RPMI8226 (cell line): ENCODE measurements around the gene LETM1.
"Not testable (repeated sequence)": the region's sequence is repeated elsewhere in the genome, so short reads cannot be mapped to it uniquely, and the experiment has no call there.

Source experiments
- DNase-seq: peaks from one replicate; pipeline ENCODE4 v3.0.0-alpha.2; 2015

LETM1 gene

DNA sequence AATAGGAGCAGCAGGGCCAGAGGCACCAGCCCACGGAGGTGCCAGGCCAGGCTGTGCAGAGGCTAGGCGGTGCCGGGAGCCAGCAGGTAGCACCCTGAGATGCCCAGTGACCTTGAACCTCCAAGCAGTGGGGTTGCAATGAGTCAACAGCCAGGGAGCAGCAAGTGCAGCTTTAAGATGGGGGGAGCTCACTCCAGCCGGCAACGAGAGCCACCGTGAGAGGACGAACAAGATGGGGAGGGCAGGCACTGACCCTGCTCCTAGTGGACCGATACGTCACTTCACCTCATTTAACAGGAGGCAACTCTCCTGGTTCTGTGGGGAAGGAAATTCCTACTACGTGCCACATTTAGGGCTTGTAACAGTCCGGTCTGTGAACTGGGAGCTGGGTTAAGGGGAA is 4.8 kb downstream of the LETM1 start:
- DNase-seq: no peak

DNA sequence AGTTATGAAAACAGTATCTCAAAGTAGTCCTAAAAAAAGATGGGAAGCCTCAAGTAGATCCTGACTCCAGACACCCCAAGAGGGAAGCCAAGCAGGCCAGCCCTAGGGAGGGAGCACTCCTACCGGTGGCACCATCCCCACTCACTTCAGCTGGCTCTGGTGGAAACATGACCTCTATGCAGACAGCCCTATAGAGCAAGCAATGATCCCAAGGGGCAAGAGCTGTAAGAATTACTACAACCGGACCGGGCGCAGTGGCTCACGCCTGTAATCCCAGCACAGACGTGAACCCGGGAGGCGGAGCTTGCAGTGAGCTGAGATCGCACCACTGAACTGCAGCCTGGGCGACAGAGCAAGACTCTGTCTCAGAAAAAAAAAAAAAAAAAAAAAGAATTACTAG is 5.7 kb downstream of the LETM1 start:
- no peak for DNase-seq

DNA sequence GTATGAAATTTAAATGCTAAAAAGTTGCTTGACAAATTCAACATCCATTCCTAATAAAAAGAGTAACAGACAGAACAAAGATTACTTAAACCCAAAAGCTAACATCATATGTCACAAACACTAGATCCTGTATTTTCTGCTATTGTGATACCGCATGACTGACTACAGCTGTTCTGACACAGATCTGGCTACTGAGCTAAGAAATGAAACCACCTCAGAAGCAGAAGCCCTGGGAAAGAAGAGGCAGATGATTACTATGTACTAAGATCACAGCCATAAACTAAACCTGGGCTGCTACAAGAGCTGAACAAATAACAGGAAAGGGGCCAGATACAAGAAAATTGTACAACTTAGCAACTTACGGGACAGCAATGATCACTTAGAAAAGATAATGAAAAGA is 9.4 kb downstream of the LETM1 start:
- DNase-seq: no peak

DNA sequence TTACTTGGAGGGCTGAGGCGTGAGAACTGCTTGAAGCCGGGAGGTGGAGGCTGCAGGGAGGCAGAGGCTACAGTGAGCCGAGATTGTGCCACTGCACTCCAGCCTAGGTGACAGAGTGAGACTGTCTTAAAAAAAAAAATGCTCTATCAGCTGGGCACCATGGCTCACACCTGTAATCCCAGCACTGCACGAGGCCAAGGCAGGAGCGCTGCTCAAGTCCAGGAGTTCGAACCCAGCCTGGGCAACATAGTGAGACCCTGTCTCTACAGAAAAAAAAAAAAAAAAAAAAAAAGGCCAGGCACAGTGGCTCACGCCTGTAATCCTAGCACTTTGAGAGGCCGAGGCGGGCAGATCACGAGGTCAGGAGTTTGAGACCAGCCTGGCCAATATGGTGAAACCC is 11.3 kb downstream of the LETM1 start:
- DNase-seq: not testable (repeated sequence)

DNA sequence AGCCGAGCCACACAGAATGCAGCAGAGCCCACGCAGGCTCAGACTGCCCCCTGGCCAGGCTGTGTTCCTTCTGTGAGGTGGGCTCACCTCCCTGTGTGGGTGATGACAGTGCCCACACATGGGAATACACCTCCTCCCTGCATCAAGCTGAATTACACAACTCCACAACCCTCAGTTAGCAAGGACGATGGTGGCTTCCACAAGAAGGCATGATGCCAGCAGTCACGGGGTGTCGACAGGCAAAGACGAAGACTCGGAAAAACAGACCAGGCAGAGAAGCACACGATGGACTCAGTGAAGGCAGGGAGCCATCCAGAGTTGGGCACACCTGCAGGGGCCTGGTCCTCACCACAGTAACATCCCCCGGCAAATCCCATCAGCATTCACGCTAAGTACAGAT is 12.1 kb downstream of the LETM1 start:
- no peak for DNase-seq

DNA sequence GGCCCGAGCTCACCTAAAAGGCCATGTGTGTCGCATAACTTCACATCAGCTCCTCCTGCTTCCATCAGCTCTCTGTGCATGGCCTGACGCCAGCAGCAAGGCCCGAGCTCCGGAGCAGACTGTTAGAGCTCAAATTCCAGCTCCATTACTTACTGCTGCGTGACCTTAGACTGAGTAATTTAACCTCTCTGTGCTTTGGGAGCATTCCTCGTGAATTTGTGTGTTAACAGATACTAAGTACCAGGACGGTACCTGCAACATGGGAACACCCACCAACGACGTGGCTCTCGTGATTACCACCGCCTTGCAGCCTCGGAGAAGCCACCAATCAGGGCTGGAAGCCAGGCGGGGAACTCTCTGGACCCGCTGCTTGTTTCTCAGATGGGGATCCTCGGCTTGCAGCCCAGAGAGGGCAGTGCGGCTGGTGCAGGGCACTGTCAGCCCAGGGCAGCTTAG is 12.9 kb downstream of the LETM1 start:
- DNase-seq: no peak

DNA sequence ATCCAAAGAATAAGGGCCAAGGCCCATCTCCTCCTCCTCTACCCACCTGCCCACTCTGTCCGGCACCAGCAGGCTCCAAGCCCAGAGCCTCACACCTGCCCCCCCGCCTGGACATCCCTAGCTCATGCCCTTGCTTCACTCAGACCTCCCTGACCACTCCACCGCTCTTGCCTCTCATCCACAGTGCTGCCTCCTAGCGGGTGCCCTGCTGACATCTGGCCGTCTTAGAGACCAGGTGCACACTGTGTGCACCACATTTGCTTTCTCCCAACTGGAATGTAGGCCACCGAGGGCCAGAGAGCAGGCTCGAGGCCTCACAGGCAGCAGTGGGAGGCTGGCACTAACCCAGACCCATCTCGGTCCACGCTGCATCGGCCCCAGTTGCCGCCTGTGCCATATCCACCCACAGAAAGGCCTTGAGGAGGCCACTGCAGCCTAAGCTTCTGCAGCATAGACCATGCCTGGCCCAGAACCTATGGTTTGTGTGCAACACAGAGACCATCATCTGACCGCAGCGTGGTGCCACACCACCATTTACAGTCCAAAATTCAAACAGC is 13.5 kb downstream of the LETM1 start:
- DNase-seq: no peak

DNA sequence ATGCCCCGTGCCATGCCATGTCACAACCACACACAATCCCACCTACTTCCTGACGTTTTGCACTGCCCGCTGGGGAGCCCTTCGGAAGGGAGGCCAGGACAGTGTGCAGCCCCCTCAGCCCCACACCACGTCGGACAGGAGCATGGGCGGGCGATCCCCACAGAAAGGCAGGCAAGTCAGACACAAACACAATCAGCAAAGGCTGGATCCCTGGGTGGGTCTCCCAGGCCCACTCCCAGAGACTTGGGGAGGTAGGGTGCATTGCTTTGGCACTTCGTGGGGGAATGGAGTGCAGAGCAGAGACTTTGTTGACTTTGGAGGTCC is 14.1 kb downstream of the LETM1 start:
- DNase-seq: no peak

DNA sequence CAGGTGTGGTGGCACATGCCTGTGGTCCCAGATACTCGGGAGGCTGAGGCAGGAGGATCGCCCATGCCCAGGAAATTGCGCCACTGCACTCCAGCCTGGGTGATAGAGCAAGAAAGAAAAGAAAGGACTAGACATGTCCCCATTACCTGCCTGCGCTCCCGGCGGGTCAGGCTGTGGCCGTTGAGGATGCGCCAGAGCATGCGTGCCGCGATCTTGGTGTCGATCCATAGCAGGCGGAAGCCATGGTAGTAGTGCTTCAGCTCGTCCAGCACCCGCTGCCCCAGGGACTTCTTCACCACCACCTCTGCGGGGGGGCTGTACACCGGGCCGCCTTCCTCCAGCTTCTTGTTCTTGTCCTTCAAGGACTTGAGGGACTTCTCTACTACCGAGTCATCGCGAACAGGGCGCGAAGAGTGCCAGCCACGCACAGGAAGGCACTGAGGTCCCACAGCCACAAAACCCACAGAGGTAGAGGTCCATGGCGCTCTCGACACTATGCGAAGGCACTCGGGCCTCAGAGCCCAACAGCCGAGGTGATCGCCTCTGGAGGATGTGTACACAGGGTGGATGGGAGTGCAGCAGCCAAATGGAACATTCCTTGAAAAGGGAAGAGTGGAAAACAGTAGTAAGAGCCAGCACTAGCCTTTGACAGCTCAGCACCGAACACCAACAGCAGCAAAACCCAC is 14.6 kb downstream of the LETM1 start:
- no peak for DNase-seq

DNA sequence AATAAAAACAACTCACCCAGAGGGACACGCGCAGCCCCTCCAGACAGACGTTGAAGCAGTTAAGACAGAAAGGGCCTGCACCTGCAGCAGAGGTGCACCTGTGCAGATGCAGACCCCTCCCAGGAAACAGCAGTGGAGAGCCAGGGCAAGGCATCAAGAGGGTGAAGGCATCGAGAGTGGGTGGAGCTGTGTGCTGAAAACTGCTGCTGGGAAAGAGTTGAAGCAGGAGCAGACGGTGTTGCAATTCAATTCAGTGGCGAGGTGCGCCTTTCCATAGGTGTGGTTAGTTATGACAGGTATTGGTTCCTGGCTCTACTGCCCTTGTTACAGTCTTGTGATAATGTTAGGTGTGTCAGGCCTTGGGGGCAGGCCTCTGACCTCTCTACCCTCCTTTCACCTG is 16.7 kb downstream of the LETM1 start:
- DNase-seq: no peak

DNA sequence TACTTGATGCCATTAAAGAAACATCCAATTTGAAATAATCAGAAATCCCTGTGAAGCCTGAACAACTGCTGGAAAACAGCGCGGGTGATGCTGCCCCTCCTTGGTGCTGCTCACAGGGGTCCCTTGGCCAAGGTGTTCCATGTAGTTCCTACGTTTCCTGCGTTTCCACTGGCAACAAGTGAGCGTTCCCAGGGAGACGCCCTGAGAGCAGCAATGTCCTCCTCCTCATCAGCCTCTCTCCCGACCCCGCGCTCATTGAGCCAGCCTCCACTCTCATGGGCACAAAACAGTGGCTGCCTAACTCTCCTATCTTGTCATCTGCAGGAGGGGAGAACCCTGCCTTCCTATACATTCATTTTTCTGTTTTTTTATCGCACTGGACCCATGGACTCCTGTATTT is 18.9 kb downstream of the LETM1 start:
- no peak for DNase-seq

DNA sequence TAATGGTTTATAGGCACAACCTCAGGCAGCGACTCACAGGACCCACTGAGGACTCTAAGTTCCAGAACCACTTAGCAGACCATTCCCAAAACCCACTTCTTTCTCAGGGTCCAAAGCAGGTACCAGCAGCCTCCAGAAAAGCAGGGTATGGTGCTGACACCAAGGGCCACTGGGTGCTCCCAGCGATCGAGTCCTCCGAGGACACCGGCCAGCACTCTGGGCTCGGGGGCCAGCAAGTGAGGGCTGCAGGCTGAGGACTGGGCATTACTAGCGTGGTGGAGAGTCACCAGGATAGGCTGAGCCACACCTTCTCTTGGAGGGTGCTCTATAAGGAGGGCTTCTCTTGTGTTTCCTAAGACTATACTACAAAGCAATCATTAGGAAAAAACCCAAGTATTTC is 19.3 kb downstream of the LETM1 start:
- DNase-seq: no peak

DNA sequence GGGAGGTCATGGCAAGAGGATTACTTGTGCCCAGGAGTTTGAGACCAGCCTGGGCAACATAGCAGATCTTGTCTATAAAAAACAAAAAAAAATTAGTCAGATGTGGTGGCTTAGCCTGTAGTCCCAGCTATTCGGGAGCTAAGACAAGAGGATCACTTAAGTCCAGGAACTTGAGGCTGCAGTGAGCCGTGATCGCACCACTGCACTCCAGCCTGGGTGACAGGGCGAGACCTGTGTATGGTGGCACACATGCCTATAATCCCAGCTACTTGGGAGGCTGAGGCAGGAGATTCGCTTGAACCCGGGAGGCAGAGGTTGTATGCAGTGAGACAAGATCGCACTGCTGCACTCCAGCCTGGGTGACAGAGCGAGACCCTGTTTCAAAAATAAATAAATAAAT is 20.1 kb downstream of the LETM1 start:
- not testable (repeated sequence) for DNase-seq

DNA sequence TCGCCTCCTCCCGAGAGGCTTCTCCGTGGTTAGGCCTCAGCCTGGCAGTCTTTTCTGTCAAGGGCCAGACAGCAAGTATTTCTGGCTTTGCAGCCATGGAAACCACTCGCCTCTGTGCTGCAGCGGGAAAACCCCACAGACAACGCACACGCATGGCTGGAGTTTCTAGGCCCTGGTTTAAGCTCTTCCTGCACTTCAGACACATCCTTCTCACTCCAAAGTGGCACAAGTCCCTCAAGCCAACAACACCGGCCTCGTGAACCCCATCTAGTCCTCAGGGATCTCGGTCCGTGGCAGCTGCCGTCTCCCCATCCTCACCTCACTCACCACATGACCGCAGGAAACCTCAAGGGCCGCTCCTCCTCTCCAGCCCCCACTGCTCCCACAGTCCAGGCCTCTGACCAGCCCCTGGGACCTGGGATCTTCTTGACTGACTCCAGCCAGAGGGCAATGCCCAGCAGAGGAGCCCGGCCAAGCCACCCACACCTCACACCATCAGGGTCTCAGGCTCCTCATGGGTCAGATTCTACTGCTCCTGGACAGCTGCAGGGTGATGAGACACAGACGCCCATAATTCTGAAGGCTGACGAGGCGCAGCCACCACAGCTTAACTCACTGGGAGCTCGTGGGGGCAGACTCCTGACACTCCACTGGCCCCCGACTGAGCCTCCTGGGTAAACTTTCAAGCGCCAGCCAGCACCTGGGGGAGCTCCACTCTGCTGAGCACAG is 21.7 kb downstream of the LETM1 start:
- no peak for DNase-seq

DNA sequence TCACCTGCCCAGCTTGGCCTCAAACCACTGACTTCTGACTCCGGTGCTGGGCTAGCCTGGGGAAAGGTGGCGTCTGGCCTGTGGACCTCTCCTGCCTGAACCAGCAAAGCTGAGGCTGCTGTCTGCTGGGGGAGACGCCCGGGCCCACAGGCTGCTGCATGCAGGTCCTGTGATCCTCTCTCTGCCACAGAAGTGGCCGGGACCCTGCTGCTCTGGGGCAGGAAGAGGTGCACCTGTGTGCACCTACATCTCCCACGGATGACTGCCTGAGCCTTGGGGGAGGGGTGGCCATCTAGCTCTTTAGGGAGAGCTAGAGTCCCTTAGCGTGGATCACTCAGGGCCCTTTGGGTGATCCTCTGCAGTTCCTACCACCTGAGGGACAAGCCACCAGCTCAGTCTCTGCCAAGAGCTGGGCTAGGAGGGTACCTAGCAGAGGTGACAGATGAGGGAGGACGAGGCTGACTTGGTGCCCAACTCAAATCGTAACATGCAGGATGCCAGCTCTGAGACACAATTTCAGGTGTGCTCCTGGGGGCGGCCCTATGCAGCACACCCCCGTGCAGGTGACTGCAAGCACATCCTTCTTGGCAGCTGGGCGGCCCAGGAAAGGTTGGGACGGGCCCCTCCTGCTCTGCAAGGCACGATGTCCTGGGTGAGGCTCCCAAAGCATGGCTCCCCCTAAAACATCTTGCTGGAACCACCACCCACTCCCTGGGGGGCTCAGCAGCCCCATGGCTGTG is 22.5 kb downstream of the LETM1 start:
- DNase-seq: no peak

DNA sequence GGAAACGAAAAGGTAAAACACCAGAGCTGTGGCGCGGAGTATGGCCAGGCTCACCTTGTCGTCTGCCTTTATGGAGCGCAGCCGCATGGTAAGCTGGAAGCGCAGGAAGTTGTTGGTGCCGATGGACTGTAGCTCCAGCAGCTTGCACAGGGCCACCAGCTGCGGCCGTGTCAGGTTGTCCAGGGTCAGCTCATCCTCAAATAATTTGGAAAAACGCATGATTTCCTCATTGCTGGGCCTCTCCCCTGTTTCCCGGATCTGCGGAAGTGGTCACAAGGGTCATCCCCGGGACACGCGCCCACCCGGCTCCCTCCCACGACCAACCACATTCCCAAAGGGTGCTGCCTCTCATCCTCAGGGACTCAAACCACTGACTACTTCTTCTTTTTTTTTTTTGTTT is 23.3 kb downstream of the LETM1 start:
- DNase-seq: no peak

DNA sequence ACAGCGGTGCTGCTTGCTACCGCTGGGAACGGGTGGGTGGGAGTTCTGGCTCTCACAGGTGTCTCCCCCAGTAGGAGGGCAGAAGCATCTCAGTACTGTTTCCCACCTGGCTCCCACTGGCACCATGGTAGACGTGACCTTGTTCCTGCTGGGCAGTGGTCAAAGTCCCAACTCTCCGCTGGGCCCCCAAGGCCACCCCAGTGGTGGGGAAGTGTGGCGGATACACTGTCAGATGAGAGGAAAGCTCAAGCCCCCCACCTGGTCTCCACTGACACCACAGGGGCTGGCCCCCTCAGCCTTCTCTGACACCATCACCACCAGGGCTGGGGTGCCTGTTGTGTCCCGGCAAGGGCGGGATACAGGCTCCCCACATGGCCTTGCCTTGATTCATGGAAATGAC is 24.6 kb downstream of the LETM1 start:
- no peak for DNase-seq

DNA sequence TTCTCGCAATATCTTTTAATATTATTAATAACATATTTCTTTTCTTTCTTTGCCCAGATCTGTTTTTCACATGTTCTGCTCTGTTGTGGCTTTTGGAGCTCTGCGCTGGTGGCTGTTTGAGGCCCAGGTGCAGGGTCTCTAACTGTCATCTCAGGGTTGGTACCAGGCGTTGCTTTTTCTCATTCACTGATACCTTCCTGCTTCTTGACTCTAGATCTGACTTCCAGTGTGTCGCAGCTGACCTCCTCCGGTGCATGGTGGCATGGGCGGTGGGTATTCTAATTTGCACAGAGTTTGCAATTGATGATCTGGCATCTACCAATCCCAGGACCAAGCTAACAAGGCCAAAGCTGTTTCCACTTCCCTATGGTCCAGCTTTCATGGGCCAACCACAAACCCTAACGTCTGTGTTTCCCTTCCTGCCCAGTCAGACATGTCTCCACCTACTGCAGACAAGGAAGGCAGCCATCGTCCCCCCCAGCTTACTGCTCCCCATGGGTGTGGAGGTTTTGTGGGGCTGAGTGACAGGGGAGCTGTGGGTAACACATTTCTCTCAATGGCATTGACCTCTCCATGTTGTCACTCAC is 25.2 kb downstream of the LETM1 start:
- DNase-seq: no peak

DNA sequence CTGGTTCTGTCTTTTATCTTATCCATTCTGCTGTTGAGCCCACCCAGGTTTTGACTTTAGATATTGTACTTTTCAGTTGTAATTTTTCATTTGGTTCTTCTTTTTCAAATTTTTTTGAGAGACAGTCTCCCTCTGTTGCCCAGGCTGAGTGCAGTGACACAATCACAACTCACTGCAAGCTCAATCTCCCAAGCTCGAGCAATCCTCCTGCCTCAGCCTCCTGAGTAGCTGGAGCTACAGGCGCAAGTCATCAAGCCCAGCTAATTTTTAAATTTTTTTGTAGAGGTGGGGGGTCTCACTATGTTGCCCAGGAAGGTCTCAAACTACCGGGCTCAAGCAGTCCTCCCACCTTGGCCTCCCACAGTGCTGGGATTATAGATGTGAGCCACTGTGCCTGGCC is 25.7 kb downstream of the LETM1 start:
- DNase-seq: no peak

DNA sequence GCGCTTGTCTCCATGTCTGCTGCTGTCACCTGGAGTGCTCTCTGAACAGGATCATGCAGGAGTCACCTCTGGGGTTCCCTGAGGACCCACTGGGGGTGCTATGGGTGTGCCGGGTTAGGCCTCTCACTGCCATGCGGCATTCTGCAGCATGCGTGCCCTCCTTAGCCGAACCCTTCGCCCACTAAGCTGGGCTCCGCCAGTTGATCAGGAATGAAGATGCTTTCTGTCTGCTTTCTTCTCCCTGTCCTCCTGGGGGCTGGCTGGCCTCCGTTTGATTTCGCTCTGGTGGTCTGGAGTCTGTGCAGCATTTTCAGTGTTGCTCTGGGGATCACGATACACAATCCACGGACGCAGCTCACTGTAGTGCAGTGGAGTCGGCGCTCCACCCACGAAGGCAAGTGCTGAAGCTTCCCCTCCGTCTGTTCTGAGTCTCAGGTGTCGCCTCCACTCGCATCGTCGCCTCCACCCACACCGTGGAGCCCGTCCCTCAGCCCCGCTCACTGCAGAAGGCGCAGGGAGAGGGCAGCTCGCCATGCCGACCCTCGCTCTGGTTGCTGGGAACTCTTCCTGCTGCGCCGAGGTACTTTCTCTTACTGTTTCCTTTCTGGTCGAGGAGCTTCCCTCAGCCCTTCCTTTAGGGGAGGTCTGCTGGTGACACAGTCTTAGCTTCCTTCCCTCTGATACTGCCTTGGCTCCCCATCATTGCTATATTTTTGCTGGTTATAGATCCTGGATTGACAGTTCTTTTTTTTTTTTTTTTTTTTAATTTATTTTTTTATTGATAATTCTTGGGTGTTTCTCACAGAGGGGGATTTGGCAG is 29.2 kb downstream of the LETM1 start:
- no peak for DNase-seq

DNA sequence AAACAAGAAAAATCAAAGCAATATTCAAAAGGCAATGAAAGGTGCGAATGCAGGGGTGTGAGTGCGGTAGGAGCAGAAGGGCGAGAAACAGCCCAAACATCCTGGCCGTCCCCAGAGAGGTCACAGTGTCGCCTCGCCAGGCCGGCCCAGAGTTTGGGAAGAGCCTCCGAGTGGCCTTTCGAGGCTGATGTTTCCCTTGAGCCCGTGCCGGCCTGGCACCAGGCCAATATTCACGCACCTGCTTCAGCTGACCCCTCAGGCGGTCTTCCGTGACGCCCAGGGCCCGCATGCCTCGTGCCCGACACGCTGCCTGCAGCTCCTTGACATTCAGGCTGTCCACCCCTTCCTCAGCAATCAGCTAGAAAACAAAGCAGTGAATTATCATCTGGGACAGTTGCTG is 30.6 kb downstream of the LETM1 start:
- no peak for DNase-seq

DNA sequence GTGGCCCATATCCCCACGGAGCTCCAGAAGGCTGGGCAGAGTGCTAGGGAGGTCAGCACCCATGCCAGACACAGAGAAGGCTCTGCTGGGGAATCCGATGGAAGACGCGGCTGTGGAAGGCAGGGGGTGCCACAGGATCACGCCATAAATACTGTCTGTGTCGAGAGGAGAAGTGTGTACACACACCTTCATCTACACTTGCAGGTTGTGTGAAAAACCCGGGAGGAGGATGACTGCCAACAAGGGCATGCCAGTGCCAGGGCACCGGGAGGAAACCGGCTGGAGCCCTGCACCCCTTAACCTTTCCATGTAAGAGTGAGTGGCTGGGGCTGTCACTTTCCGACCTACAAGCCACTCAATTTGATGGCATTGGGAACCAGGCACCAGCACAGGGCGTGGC is 31.2 kb downstream of the LETM1 start:
- no peak for DNase-seq

DNA sequence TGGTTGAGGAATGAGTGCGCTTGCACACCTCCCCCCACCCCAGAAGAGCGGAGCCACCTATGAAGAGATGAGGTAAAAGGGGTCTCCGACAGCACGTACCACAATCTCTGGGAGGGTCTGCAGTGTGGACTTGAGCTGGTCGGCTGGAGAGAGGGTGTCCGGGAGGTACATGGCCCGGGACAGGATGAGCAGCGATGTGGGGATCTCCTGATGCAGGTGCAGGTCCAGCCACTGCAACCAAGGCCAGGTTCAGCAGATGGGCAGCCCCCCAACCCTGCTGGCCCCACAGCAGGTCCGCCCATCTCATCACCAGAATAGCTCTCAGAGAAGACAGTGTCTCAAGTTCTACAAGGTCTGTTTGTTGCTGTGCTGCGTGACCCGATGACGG is 32.4 kb downstream of the LETM1 start:
- no peak for DNase-seq
